ENCODE results near the gene CDH22. TPM values are rescaled to one million over a fixed set of nuclear protein-coding genes. Genes with fewer than 3 reads are reported as not detected.

Gene CDH22
- total RNA-seq, 1 donor from 2014 or later = 5.5 TPM

GRCh38 chr20:46284040-46284427 lies 24.3 kb downstream of the CDH22 start:
- no peak for DNase-seq
- ATAC-seq (ENCODE audit: poor library complexity) = no peak
- intact Hi-C loops (cut with DNase I) = no loop called here

GRCh38 chr20:46283426-46284039 lies 24.8 kb downstream of the CDH22 start:
- intact Hi-C loops (cut with DNase I) = no loop called here
- DNase-seq = no peak
- ATAC-seq (ENCODE audit: poor library complexity) = no peak

- DNase-seq (no peak), ATAC-seq (ENCODE audit: poor library complexity) (no peak)
- intact Hi-C loops (cut with DNase I) = no loop called here
These were observed 25.6 kb downstream of the CDH22 start for GRCh38 chr20:46282669-46283068.

- DNase-seq (no peak), ATAC-seq (ENCODE audit: poor library complexity) (no peak)
- intact Hi-C loops (cut with DNase I) = no loop called here
These were observed 29.2 kb downstream of the CDH22 start for GRCh38 chr20:46279103-46279502.

- no peak for ATAC-seq (ENCODE audit: poor library complexity)
- intact Hi-C loops (cut with DNase I) = no loop called here
- DNase-seq = no peak
These were observed 30.7 kb downstream of the CDH22 start for GRCh38 chr20:46277602-46278001.

- DNase-seq = no peak
- ATAC-seq (ENCODE audit: poor library complexity) = no peak
- intact Hi-C loops (cut with DNase I) = no loop called here
These were observed 31.8 kb downstream of the CDH22 start for GRCh38 chr20:46276531-46276930.

- DNase-seq (no peak), ATAC-seq (ENCODE audit: poor library complexity) (no peak)
- intact Hi-C loops (cut with DNase I) = no loop called here
These were observed 33.2 kb downstream of the CDH22 start for GRCh38 chr20:46275091-46275490.

GRCh38 chr20:46273717-46274116 lies 34.6 kb downstream of the CDH22 start:
- DNase-seq (no peak), ATAC-seq (ENCODE audit: poor library complexity) (no peak)
- intact Hi-C loops (cut with DNase I) = no loop called here

- no peak for DNase-seq
- intact Hi-C loops (cut with DNase I) = no loop called here
- ATAC-seq (ENCODE audit: poor library complexity) = no peak
These were observed 35.8 kb downstream of the CDH22 start for GRCh38 chr20:46272389-46273047.

GRCh38 chr20:46270977-46271744 lies 37.1 kb downstream of the CDH22 start:
- ATAC-seq (ENCODE audit: poor library complexity) (no peak), DNase-seq (no peak)
- intact Hi-C loops (cut with DNase I) = no loop called here

GRCh38 chr20:46269372-46269771 lies 38.9 kb downstream of the CDH22 start:
- ATAC-seq (ENCODE audit: poor library complexity) (no peak), DNase-seq (no peak)
- intact Hi-C loops (cut with DNase I) = no loop called here

GRCh38 chr20:46268662-46269061 lies 39.6 kb downstream of the CDH22 start:
- intact Hi-C loops (cut with DNase I) = no loop called here
- no peak for DNase-seq
- ATAC-seq (ENCODE audit: poor library complexity) = no peak

- DNase-seq (no peak), ATAC-seq (ENCODE audit: poor library complexity) (no peak)
- intact Hi-C loops (cut with DNase I) = no loop called here
These were observed 40.1 kb downstream of the CDH22 start for GRCh38 chr20:46268131-46268614.

- DNase-seq (no peak), ATAC-seq (ENCODE audit: poor library complexity) (no peak)
- intact Hi-C loops (cut with DNase I) = no loop called here
These were observed 40.9 kb downstream of the CDH22 start for GRCh38 chr20:46267108-46268105.

- DNase-seq (no peak), ATAC-seq (ENCODE audit: poor library complexity) (no peak)
- intact Hi-C loops (cut with DNase I) = no loop called here
These were observed 42.8 kb downstream of the CDH22 start for GRCh38 chr20:46265539-46265938.

- no peak for ATAC-seq (ENCODE audit: poor library complexity)
- intact Hi-C loops (cut with DNase I) = no loop called here
- DNase-seq = no peak
These were observed 43.7 kb downstream of the CDH22 start for GRCh38 chr20:46264391-46265266.

GRCh38 chr20:46261456-46262253 lies 46.6 kb downstream of the CDH22 start:
- peak; percentile 30 for ATAC-seq (ENCODE audit: poor library complexity)
- intact Hi-C loops (cut with DNase I) = no loop called here
- no peak for DNase-seq
